ENCODE measurements around the gene CNGB1.

- TF ChIP-seq CTCF (IDR thresholded peaks at IDR 0.05) (no peak), EP300 (IDR thresholded peaks at IDR 0.05) (no peak)
These were observed 11.5 kb upstream of the CNGB1 start for GRCh38 chr16:57982385-57982784.

All from ovary (tissue), 3 donors.